Activated gamma-delta T cell treated with Interleukin-2 at 50 U/mL for 16 hours (primary cell): ENCODE measurements around the gene TCP10L.
"Not testable (repeated sequence)": the region's sequence is repeated elsewhere in the genome, so short reads cannot be mapped to it uniquely, and the experiment has no call there.

Experiments used
- DNase-seq: peaks from one replicate; pipeline ENCODE4 v3.0.0-alpha.2; 2020

The TCP10L gene

DNA sequence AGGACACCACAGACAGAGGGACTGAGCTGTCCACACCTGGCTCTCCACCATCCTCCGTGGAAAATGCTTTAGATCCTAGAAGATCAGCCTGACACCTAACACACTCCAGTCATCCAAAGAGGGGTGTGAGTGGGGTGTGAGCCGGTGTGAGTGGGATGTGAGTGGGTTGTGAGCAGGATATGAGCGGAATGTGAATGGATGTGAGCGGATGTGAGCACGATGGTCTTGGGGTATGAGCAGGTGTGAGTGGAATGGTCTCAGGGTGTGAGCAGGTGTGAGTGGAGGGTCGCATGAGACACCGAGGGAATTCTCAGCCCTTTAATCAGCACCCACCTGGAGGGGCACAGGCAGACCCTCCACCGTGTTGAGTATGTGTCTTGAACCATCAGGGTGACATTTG, 851 bp downstream of the TCP10L start:
- DNase-seq: no peak

DNA sequence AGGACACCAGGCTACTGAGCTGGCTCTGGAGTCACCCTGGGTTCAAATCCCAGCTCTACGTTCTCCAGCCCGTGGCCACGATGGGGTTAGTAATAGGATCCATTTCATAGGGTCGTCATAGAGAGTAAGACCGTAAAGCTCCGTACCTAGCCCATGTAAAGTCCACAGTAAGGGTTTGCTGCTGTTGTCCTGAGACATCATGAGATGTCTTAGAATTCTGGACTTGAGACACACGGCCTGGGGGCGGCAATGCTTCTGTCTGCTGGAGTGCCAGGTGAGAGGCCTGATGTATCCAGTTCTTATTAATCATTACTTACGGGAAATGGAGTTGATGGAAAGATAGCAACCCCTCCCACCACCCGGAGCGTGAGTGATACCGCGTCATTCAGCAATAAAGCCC, 3.6 kb downstream of the TCP10L start:
- DNase-seq: no peak

DNA sequence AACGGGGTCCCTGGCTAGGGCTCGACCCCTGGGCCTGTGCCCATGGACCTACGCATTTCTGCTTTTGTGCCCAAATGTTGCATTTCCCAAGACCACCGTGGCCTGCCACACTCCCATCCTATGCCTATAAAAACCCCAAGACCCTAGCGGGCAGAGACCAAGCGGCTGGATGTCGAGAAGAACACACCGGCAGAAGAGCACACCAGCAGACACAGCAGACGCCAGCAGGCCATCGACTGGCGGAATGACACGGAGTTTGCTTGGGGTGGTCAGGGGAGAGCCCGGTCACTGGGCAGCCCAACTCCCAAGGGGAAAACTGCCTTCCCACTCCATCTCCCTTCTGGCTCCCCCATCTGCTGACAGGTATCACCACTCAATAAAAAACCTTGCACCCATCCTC, 4.4 kb downstream of the TCP10L start:
- no peak for DNase-seq

DNA sequence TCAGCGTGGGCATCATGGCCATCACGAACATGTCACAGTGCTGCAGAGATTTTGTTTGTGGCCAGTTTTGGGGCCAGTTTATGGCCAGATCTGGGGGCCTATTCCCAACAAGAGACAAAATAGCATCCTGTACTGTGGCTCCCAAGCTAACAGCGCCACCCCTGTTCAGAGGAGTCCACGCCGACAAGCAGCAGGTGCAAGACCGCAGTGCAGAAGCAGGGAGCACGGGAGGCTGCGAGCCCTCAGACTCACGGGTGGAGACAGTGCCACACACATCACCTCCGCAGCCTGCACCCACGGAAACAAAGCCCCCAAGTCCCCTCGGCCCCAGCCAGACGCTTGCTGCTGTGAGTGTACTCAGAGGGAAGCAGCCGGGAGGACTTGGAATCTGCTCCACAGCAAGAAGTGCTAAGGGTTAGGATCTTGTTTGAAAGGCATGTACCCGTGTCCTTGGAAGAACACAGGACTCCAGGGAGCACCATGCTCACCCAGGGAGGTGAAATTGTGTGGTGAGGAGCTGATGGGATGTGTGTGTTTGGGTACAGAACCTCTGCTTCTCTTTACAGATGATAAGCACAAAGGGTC, 7.1 kb downstream of the TCP10L start:
- DNase-seq: no peak

DNA sequence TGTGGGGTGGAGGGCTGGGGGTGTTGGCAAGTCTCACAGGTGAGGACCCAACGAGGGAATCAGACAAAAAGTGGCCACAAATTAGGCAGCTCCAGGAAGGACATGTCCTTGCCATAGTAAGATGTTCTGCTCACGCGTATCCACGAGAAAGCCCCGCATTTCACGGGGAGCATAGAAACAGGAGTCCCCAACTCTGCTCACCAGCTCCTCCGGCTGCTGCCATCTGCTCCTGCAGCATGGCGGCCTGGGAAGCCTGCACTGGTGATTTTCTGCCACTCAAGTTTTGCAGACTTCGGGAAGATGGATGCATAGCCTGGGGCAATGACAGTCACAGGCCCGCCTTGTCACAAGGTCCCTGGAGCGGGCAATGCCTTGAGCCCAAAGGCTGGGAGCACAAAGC, 9.3 kb downstream of the TCP10L start:
- DNase-seq: no peak

DNA sequence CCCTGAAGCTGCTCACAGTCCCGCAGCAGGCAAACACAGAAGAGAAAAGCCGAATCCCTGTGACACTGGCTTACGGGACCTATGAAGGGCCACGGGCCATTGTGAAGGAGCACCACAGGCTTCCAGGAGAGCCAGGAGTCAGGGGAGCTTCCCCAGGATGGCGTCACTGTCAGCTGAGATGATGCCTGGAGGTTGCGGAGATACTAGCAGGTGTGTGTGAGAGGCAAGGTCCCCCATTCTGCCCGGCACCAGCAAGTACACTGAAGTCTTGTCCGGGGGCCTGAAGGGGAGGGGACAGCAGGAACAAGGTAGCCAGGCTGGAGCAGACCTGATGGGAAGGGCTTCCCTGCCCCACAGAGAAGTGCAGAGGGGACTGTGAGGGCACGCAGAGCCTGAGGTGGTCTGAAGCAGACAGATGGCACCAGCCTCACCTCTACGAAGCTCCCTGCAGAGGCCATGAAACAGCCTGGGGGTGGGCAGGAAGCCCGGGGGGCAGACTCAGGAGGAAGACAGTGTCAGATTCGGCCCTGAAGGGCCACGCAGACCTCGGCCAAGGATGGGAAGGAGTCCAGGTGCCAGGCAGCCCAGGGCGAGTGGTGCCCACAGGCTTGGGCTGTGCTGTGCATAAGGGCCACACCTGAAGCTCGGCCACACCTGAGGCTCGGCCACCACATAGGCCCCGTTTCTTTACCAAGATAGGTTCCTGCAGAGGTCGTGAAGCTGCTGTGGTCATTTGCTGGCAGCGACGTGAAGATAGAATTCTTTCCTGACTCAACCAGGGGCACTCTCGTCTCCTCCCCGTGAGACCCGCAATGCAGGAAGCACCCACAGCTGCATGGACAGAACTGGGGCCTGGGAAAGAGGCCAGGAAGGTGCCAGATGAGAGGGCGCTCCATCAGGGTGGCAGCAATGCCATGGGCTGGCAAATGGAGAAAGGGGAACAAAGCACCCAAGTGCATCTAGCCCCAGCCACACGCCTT, 10.1 kb downstream of the TCP10L start:
- no peak for DNase-seq

DNA sequence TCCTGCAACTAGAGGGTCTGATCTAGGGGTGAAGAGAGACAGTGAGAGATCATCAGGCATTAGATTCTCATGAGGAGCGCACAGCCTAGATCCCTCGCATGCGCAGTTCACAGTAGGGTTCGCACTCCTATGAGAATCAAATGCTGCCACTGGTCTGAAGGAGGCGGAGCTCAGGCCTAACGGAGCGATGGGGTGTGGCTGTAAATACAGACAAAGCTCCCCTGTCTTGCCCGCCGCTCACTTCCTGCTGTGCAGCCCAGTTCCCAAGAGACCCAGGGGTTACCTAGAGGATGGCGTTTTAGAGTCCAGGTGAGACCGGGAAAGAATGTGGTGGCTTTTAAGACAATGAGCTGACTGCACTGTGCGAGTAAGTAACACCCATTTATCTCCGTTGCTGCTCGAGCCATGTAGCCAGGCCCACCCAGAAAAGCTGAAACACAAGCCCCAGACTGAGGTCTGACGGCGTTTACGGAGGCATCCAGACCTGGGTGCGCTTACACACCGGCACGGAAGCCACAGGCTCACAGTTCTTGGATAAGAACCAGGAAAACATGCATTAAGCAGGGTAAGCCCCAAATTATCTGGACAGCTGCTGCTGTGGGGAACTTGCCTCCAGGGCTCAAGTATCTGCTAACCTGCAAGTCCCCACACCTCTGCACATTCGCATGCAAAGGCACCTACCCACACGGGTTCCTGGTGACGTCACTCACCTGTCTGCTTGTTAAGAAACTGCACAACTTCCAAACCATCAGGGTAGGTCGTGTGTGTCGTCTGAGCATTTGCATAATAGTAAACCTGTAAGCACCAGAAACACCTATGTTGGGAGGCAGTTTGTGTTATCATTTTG, 12.5 kb downstream of the TCP10L start:
- no peak for DNase-seq

DNA sequence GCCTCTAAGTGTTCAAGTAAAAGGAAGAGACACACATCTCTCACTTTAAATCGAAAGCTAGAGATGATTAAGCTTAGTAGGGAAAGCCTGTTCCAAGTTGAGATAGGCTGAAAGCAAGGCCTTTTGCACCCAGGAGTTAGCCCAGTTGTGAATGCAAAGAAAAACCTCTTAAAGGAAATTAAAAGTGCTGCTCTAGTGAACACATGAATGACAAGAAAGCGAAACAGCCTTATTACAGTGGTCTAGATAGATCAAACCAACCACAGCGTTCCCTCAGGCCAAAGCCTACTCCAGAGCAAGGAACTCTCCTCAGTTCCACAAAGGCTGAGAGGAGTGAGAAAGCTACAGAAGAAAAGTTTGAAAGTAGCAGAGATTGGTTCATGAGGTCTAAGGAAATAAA, 14.9 kb downstream of the TCP10L start:
- no peak for DNase-seq

DNA sequence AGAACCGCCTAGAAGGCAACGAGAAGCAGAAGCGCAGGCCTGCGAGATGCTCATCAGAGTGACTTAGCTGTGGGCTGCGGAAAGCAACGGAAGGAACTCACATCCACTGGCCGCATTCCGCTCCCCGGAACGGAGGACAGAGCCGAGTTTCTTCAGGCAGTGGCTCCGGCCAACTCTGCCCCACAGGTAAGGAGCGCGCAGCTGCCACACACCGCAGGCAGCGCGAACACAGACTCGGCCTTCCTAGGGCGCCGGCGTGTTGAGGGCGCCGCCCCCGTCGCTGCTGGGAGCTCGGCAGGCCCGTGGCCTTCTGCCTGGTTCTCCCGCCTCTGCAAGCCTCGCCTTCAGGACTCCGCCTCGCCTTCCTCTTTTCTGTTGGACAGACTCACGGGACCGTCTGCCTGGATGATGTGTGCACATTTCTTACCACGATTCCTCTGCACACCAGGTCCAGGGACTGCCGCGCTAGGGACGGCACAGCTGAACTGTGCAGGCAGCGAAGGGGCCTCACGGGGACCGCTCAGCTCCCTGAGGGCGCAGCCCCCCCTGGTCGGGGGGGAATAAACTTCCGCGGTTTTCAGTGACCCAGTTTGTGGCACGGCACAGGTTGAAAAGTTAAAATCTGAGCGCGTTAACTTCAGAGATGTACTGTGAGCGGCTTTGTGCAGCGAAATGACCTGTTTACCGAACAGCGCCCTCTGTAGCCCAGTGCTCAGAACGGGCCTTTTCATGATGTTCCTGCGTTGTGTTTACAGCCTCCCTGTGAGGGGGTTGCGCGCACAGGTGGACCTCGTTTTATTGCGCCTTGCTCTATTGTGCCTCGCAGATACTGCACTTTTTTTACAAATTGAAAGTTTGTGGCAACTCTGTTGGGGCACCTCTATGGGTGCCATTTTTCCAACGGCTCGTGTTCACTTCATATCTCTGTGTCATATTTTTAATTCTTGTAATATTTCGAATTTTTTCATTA, 15.8 kb downstream of the TCP10L start:
- peak; percentile 86 for DNase-seq

DNA sequence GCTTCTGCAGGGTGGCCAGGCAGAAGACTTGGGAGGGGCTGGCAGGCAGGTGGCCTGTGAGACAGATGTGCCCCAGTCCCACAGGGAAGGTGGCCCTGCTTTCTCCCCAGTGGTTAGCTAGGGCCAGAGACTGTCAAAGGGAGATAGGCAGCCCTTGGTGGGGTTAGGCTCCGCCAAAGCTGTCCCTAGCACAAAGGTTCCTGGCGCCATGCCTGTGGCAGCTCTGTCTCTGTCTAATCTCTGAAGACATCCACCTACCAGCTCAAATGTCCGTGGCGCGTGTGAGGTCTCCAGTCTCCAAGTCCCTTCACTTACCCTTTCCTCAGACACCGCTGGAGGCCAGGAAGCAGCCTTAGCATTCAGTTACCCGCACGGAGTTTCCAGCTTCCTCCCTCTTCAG, 17.7 kb downstream of the TCP10L start:
- no peak for DNase-seq

DNA sequence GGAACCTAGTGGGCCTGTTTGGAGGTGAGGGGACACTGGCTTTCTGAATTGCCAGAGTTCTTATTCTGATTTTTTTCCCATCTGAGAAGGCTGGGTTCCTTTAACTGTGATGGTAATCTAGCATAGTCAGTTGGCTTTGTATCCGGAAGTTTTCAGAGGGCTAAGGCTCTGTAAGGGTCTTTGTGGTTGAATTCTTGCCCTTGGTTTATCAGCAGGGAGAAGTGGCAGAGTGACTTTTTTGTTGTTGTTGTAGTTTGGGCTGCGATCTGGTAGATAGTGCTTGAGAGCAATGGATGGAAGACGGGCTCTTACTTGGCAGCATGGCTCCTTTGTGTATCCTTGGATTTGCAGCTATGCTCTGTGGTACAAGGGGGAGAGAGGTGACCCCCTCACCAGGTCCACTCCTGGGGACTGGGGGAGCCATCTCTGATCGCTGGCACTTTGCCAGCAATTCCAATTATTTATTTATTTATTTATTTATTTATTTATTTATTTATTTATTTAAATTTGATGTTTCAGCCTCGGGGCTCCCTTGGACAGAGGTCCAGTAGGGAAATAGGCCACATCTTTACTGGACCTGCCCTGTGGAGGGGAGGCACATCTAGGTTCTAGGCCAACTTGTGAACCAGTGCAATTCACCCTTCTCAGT, 18.5 kb downstream of the TCP10L start:
- DNase-seq: no peak

DNA sequence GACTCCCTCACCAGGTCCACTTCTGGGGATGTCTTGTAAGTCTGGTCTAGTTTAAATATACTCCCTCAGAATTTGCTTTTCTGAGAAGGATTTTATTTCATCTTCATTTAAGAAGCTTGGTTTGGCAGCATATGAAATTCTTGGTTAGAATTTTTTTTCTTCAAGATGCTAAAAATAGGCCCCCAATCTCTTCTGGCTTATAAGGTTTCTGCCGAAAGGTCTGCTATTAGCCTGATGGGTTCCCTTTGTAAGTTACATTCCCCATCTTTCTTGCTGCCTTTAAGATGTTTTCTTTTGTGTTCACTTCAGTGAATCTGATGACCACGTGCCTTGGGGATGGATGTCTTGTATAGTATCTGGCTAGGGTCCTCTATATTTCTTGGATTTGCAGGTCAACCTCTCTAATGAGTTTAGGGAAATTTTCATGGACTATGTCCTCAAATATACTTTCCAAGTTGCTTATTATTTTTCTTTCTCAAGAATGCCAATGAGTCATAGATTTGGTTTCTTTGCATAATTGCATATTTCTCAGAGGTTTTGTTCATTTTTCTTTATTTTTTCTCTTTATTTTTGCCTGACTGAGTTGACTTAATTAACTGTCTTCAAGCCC, 19.4 kb downstream of the TCP10L start:
- no peak for DNase-seq

DNA sequence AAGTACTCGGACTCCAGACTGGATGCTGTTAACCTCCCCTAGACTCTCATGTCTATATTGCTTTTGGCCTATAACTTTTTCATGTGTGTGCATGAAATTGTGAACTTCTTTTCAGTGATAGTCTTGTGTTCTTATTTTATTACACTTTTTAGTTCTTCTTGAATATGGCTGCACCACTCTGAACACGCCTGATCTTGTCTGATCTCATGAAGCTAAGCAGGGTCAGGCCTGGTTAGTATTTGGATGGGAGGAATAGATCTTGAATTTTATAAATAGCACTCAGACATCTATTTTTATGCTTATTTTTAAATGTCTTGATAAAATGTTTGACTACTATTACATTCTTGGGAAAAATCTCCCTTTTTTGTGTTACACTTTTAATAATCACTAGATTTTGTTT, 22.4 kb downstream of the TCP10L start:
- DNase-seq: no peak

DNA sequence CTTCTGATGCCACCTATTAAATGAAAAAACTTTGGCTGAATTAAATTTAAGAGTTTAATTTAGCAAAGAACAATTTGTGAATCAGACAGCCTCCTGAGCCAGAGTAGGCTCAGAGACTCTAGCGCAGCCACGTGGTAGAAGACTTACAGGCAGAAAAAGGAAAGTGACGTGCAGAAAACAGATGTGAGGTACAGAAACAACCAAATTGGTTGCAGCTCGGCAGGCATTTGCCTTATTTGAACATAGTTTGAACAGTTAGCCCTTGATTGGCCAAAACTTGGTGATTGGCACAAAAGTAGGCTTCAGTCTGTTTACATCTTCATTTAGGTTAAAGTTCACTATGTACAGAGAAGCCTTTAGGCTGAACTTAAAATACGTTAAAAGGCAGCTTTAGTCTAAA, 22.9 kb downstream of the TCP10L start:
- no peak for DNase-seq

DNA sequence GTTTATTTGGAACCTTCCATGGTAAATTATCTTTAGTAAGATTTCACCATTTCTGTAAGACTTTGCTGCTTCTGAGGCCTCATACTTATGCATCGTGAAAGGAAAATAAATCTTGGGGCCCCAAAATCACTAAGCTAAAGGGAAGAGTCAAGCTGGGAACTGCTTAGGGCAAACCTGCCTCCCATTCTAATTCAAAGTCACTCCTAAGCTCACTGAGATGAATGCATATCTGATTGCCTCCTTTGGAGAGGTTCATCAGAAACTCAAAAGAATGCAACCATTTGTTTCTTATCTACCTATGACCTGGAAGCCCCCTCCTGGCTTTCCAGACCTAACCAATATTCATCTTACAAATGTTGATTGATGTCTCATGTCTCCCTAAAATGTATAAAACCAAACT, 23.8 kb downstream of the TCP10L start:
- DNase-seq: not testable (repeated sequence)

DNA sequence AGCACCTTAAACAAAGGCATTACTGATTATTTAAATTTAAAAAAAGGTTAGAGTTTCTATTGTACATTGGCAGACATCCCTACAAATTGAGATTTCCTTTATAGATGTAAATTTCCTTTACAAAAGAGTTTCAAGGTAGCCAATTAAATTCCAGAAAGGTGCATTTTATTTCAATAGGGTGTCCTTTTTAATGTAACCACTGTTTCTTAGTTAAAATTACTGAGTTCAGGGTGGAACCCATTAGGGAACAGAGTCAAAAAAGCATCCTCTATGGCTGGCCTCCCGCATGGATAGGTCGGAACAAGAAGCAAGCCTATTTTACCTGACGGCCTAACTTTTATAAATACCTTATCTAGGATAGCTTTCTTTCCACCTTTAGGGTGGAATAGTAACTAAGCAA, 24.4 kb downstream of the TCP10L start:
- DNase-seq: no peak

DNA sequence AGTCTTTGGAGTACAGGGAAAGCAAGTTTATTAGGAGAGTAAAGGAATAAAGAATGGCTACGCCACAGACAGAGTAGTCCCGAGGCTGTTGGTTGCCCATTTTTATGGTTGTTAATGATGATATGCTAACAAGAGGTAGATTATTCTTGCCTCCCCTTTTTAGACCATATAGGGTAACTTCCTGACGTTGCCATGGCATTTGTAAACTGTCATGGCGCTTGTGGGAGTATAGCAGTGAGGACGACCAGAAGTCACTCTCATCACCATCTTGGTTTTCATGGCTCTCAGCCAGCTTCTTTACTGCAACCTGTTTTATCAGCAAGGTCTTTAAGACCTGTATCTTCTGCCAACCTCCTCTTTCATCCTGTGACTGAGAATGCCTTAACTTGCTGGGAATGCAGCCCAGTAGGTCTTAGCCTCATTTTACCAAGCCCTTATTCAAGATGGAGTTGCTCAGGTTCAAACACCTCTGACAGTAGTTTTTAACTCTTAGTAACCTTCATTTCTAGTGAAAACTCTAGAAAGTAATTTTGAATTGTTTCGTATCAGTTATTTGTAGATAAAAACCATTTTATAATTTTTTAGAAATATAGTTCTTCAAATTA, 26.2 kb downstream of the TCP10L start:
- no peak for DNase-seq

DNA sequence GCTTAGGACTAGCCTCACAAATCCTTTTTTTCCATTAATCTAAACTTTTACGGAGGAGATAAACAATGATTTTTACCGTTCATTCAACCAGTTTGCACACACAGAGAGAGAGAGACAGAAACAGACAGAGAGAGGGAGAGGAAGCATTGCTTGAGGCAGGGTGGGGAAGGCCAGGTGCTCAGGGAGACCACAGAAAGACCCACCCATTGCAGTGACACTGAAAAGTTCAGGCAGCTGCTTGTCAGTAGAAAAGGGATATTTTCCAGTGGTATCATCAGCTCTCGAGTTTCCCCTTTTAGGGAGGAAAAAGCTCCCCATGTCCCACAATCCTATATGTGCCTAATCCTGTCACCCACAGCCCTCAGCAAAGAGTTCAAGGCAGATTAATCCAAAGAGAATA, 27.2 kb downstream of the TCP10L start:
- no peak for DNase-seq

DNA sequence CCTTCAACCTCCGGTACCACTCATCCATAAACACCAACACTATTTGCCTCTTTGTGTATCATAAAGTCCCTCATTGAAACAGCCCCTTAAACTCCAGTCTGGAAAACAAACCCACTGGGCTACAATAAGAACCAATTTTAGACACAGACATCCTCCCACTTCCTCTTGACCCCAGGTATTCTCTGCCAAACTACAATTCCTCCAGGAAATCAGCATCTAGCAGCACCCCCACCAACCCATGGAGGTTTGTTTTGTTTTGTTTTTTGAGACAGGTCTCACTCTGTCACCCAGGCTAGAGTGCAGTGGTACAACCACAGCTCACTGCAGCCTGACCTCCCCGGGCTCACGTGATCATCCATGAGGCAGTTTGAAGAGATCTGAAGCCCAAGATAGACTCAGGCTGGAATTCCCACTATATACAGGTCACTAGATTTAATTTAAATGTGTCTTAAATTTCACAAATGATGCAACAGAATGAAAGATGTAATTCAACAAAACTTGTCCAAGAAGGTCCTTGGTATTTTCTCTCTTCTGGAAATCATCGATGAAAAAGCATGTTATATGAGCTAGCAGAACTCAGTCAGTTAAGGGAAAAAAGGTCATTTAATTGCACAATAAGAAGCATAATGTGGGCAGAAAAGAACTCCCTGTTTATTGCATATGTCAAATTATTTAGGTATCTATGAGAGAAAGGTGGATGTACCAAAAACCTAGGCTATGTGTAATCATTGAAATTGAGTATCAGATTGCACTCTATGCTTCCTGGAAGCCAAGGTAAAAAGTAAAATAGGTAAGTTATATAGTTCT, 30.3 kb downstream of the TCP10L start:
- no peak for DNase-seq

DNA sequence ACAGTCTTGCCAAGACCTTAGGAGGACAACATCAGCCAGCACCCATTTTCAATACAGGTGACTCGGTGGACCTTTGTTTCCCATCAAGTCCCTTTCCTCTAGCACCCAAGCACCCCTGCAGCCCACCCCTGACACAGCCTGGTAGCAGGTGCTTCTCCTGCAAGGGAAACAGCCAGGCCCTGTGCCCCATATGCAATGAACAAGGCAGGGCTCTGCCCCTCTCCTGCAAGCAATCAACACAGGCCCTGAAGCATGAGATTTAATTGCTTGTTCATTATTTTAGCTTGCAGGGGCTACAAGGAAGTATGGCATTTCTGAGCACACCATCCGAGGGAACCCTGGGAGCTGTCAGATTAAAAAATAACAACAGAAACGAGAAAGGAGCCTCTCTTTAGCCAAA, 35.4 kb downstream of the TCP10L start:
- no peak for DNase-seq
